Measurements from ENCODE around the gene DCHS2. TPM values are rescaled to one million over a fixed set of nuclear protein-coding genes. Genes with fewer than 3 reads are reported as not detected.

The DCHS2 gene
- total RNA-seq, 4 donors from 2014 or later: 0.53 to 1.5 (median 0.57) TPM; not detected in 1

- no peaks in the 10 kb centered on the region for H3K4me1 ChIP-seq
- no peak overlapping the region for H3K4me3 ChIP-seq
- 86 to 91% methylated on average over 7 to 9 of the region's 9 CpGs for WGBS, 2 donors
- no peak overlapping the region for H3K27ac ChIP-seq
- intact Hi-C loops (cut with DNase I): no loop called here
- DNase-seq: no peak
- H3K9me3 ChIP-seq: no peaks in the 10 kb centered on the region
- no peaks in the 10 kb centered on the region for H3K36me3 ChIP-seq
- TF ChIP-seq CTCF (IDR thresholded peaks at IDR 0.05) (no peak), POLR2A (IDR thresholded peaks at IDR 0.05) (no peak)
- H3K27me3 ChIP-seq: no peaks in the 10 kb centered on the region
These were observed 198.2 kb downstream of the DCHS2 start for GRCh38 chr4:154293427-154293826.

GRCh38 chr4:154292589-154292988 is 199.0 kb downstream of the DCHS2 start:
- no peaks in the 10 kb centered on the region for H3K36me3 ChIP-seq
- H3K27ac ChIP-seq: no peak overlapping the region
- 85 to 87% methylated on average over 2 of the region's 2 CpGs for WGBS, 2 donors
- H3K4me1 ChIP-seq: no peaks in the 10 kb centered on the region
- no peaks in the 10 kb centered on the region for H3K9me3 ChIP-seq
- TF ChIP-seq CTCF (IDR thresholded peaks at IDR 0.05) (no peak), POLR2A (IDR thresholded peaks at IDR 0.05) (no peak)
- DNase-seq: no peak
- H3K27me3 ChIP-seq: no peaks in the 10 kb centered on the region
- intact Hi-C loops (cut with DNase I): no loop called here
- H3K4me3 ChIP-seq: no peak overlapping the region

DNA sequence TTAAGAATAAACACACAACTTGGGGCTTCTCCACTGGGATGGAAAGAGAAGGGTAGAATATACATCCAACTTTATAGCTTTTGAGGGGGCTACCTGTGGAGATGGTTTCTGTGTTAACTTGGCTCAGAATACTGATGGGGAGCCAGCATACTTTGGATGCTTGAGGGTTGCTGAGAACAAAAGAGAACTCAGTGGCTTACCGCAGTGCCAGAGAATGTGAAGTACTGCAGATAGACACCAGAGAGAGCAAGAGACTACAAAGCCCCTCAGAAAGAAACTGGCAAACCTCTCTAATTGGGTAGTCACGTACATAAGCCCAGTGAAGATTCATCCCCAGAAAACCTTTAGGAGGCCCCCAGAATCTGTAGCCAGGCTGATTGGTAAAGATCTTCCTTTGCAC is 214.4 kb downstream of the DCHS2 start:
- intact Hi-C loops (cut with DNase I): no loop called here
- no peak for DNase-seq
- Histone ChIP-seq H3K27ac (no peak overlapping the region), H3K36me3 (no peaks in the 10 kb centered on the region), H3K4me3 (no peak overlapping the region), H3K27me3 (no peaks in the 10 kb centered on the region), H3K9me3 (no peaks in the 10 kb centered on the region), H3K4me1 (no peaks in the 10 kb centered on the region)
- TF ChIP-seq POLR2A (IDR thresholded peaks at IDR 0.05): no peak
- no peak for TF ChIP-seq CTCF (IDR thresholded peaks at IDR 0.05)
- 58 to 81% methylated on average over 2 of the region's 2 CpGs for WGBS, 2 donors

- no peak overlapping the region for H3K27ac ChIP-seq
- H3K9me3 ChIP-seq: no peaks in the 10 kb centered on the region
- H3K4me1 ChIP-seq: no peaks in the 10 kb centered on the region
- intact Hi-C loops (cut with DNase I): no loop called here
- H3K4me3 ChIP-seq: no peak overlapping the region
- no peak for DNase-seq
- 60 to 69% methylated on average over 1 of the region's 1 CpG for WGBS, 2 donors
- TF ChIP-seq CTCF (IDR thresholded peaks at IDR 0.05) (no peak), POLR2A (IDR thresholded peaks at IDR 0.05) (no peak)
- H3K36me3 ChIP-seq: no peaks in the 10 kb centered on the region
- no peaks in the 10 kb centered on the region for H3K27me3 ChIP-seq
These were observed 215.1 kb downstream of the DCHS2 start for GRCh38 chr4:154276496-154276895.

DNA sequence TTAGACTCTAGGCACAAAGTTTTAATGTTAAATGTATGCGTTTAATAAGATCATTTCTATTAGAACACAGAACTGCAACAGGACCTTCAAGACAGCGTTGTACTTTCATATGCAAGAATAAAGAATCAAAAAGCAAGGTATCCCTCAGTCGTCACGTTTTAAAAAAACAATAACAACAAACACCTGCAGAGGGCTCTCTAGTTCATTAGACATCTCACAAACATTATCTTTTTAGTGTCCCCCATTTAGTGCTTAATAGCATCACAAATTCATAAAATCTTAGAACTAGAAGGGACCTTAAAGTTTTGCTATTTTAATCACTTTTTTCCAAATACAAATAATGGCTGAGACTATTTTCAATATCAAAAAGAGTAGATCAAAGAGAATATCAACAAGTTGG is 236.6 kb downstream of the DCHS2 start:
- H3K27me3 ChIP-seq: no peaks in the 10 kb centered on the region
- H3K4me1 ChIP-seq: no peaks in the 10 kb centered on the region
- no peak for TF ChIP-seq CTCF (IDR thresholded peaks at IDR 0.05)
- no peak for TF ChIP-seq POLR2A (IDR thresholded peaks at IDR 0.05)
- H3K36me3 ChIP-seq: no peaks in the 10 kb centered on the region
- no peak overlapping the region for H3K27ac ChIP-seq
- H3K9me3 ChIP-seq: no peaks in the 10 kb centered on the region
- no peak overlapping the region for H3K4me3 ChIP-seq
- 46 to 61% methylated on average over 4 of the region's 4 CpGs for WGBS, 2 donors
- DNase-seq: no peak
- intact Hi-C loops (cut with DNase I): no loop called here

Measured in esophagus squamous epithelium (tissue), 5 donors.